ENCODE measurements around the gene GIT2.

The GIT2 gene

DNA sequence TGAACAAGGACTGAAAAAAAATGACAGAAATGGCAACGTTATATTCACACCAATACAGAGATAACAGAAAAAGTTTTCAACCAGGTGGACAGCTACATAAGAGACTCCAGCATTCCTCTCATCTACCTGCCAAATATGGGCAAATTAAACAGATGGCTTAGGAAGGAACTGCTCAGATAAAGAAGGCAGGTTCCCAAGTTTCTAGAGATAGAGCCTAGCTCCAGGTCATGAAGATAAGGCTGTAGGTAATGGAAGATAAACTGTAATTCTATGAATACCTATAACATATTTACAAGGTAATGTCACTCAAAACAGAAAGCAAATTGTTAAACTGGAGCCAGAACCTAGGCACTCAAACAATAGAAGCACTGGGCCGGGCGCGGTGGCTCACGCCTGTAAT lies 42.5 kb downstream of the GIT2 start (continued):
- no peak for TF ChIP-seq ZNF664 (tag by site-specific recombination; IDR thresholded peaks at IDR 0.05)
- TF ChIP-seq, protein P1, sequence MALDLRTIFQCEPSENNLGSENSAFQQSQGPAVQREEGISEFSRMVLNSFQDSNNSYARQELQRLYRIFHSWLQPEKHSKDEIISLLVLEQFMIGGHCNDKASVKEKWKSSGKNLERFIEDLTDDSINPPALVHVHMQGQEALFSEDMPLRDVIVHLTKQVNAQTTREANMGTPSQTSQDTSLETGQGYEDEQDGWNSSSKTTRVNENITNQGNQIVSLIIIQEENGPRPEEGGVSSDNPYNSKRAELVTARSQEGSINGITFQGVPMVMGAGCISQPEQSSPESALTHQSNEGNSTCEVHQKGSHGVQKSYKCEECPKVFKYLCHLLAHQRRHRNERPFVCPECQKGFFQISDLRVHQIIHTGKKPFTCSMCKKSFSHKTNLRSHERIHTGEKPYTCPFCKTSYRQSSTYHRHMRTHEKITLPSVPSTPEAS (tag by site-specific recombination; IDR thresholded peaks at IDR 0.05) = no peak
- no peak for TF ChIP-seq ZNF558 (tag by site-specific recombination; IDR thresholded peaks at IDR 0.05)
- TF ChIP-seq ZNF692 (tag by site-specific recombination; IDR thresholded peaks at IDR 0.05) = no peak
- no peak for TF ChIP-seq MZF1 (tag by site-specific recombination; IDR thresholded peaks at IDR 0.05; ENCODE audit: borderline replicate concordance)
- no peak for TF ChIP-seq ZNF121 (tag by site-specific recombination; IDR thresholded peaks at IDR 0.05)
- no peak for TF ChIP-seq ZSCAN5A (tag by site-specific recombination; IDR thresholded peaks at IDR 0.05)
- no peak for TF ChIP-seq ZNF146 (tag by site-specific recombination; IDR thresholded peaks at IDR 0.05)

DNA sequence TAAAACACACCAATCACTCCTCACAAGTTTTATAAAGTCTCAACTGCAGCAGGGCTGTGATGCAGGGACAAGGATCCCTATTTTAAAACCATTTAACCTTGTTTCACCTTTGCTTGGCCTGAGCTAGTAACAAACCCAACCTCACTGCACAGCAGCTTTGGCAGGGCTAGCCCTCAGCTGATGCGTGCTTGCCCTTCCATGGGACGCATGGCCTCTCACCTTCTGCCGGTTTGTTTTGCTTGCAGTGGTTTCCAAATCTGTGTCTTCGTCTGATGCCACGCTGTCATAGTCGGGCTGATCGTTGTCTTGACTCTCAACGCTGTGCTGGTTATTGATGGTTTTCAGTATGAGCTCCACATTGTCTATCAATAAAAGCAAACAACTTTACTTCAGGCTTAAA lies 43.3 kb downstream of the GIT2 start:
- Histone ChIP-seq H3K4me3 (ENCODE audit: low read depth, low read length) (no peak overlapping the region), H3K36me3 (ENCODE audit: control insufficient read depth in 2 of 2, insufficient read depth in 1 of 2, low read length in 2 of 2) (peaks cover 15 to 70% of the 10 kb centered on the region in 2 experiments), H3K27ac (ENCODE audit: extremely low read depth, low read depth, low read length) (no peak overlapping the region), H3K9me3 (ENCODE audit: control insufficient read depth, insufficient read depth, low read depth, low read length) (no peaks in the 10 kb centered on the region), H3K4me1 (ENCODE audit: control insufficient read depth, insufficient read depth, low read length) (no peaks in the 10 kb centered on the region)
- no peak for TF ChIP-seq ZNF558 (tag by site-specific recombination; IDR thresholded peaks at IDR 0.05)
- TF ChIP-seq, protein P2, sequence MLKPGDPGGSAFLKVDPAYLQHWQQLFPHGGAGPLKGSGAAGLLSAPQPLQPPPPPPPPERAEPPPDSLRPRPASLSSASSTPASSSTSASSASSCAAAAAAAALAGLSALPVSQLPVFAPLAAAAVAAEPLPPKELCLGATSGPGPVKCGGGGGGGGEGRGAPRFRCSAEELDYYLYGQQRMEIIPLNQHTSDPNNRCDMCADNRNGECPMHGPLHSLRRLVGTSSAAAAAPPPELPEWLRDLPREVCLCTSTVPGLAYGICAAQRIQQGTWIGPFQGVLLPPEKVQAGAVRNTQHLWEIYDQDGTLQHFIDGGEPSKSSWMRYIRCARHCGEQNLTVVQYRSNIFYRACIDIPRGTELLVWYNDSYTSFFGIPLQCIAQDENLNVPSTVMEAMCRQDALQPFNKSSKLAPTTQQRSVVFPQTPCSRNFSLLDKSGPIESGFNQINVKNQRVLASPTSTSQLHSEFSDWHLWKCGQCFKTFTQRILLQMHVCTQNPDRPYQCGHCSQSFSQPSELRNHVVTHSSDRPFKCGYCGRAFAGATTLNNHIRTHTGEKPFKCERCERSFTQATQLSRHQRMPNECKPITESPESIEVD (tag by site-specific recombination; IDR thresholded peaks at IDR 0.05) = no peak
- no peak for TF ChIP-seq ZNF391 (tag by site-specific recombination; IDR thresholded peaks at IDR 0.05; ENCODE audit: borderline replicate concordance, low read depth)
- no peak for TF ChIP-seq ZNF23 (tag by site-specific recombination; IDR thresholded peaks at IDR 0.05; ENCODE audit: borderline replicate concordance)
- TF ChIP-seq ZSCAN16 (tag by site-specific recombination; IDR thresholded peaks at IDR 0.05) = no peak
- TF ChIP-seq ZSCAN23 (tag by site-specific recombination; IDR thresholded peaks at IDR 0.05) = no peak
- TF ChIP-seq ZNF202 (tag by site-specific recombination; IDR thresholded peaks at IDR 0.05; ENCODE audit: borderline replicate concordance) = no peak
- no peak for TF ChIP-seq ZNF2 (tag by site-specific recombination; IDR thresholded peaks at IDR 0.05)
- no peak for TF ChIP-seq ZNF658 (tag by site-specific recombination; IDR thresholded peaks at IDR 0.05)
- TF ChIP-seq, protein P3, sequence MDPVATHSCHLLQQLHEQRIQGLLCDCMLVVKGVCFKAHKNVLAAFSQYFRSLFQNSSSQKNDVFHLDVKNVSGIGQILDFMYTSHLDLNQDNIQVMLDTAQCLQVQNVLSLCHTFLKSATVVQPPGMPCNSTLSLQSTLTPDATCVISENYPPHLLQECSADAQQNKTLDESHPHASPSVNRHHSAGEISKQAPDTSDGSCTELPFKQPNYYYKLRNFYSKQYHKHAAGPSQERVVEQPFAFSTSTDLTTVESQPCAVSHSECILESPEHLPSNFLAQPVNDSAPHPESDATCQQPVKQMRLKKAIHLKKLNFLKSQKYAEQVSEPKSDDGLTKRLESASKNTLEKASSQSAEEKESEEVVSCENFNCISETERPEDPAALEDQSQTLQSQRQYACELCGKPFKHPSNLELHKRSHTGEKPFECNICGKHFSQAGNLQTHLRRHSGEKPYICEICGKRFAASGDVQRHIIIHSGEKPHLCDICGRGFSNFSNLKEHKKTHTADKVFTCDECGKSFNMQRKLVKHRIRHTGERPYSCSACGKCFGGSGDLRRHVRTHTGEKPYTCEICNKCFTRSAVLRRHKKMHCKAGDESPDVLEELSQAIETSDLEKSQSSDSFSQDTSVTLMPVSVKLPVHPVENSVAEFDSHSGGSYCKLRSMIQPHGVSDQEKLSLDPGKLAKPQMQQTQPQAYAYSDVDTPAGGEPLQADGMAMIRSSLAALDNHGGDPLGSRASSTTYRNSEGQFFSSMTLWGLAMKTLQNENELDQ (tag by site-specific recombination; IDR thresholded peaks at IDR 0.05; ENCODE audit: low read depth) = no peak
- TF ChIP-seq ZNF121 (tag by site-specific recombination; IDR thresholded peaks at IDR 0.05) = no peak
- TF ChIP-seq PBX3 (CRISPR knock-in tag; IDR thresholded peaks at IDR 0.05) = no peak
- no peak for TF ChIP-seq ZNF311 (tag by site-specific recombination; IDR thresholded peaks at IDR 0.05; ENCODE audit: borderline replicate concordance)
- TF ChIP-seq SP2 (tag by site-specific recombination; IDR thresholded peaks at IDR 0.05) = no peak
- no peak for TF ChIP-seq ZNF416 (tag by site-specific recombination; IDR thresholded peaks at IDR 0.05)
- TF ChIP-seq ZNF548 (tag by site-specific recombination; IDR thresholded peaks at IDR 0.05) = no peak
- TF ChIP-seq ZNF529 (tag by site-specific recombination; IDR thresholded peaks at IDR 0.05; ENCODE audit: insufficient replicate concordance) = no peak
- no peak for TF ChIP-seq HOXA7 (CRISPR knock-in tag; IDR thresholded peaks at IDR 0.05; ENCODE audit: borderline replicate concordance)
- ChIA-PET CTCF (no interaction called here), POLR2A (no interaction called here)
